Astrocyte of the spinal cord (primary cell): ENCODE results near the gene ZNF253.
"Not testable (repeated sequence)": the region's sequence is repeated elsewhere in the genome, so short reads cannot be mapped to it uniquely, and the experiment has no call there.

Experiments used
- DNase-seq: peaks from one replicate; pipeline ENCODE4 v3.0.0; 2011; ENCODE audit warnings: low read depth, low spot score
- H3K4me3 ChIP-seq: 2 replicates; pipeline ENCODE4 v1.5.1; 2011; ENCODE audit warnings: low read depth, mild to moderate bottlenecking, low read length, moderate library complexity
- CTCF ChIP-seq: IDR thresholded peaks from 2 replicates; pipeline ENCODE4 v1.5.1; 2012; ENCODE audit warnings: low read depth, mild to moderate bottlenecking, low read length, inconsistent platforms
- in situ Hi-C: cut with HindIII; loops from 2 replicates; pipeline ENCODE4 v1.10.0; 2017; ENCODE audit warnings: low sequenced_read_pairs

ZNF253 gene

GRCh38 chr19:19900139-19900728 lies 34.6 kb downstream of the ZNF253 start:
- no peak for TF ChIP-seq CTCF
- peak; percentile 79 for DNase-seq
- H3K4me3 ChIP-seq: peak overlapping the region; percentile 78
- in situ Hi-C loops: no loop called here

- in situ Hi-C loops: no loop called here
Observed at GRCh38 chr19:19900729-19901444, 35.2 kb downstream of the ZNF253 start, which contains the start of gene ZNF93. TSS of gene ZNF93 (plus strand) at chr19:19900946. CDS start at chr19:19901089, 143 bp downstream.

GRCh38 chr19:19907551-19907950 lies 41.9 kb downstream of the ZNF253 start:
- H3K4me3 ChIP-seq, DNase-seq, in situ Hi-C loops: not testable (repeated sequence)

More at GRCh38 chr19:19900729-19901444, 35.2 kb downstream of the ZNF253 start, which contains the start of gene ZNF93:
- peak; percentile 98 for DNase-seq
- no peak for TF ChIP-seq CTCF
- H3K4me3 ChIP-seq: peak within 1 kb of the TSS; percentile 78

GRCh38 chr19:19909654-19910053 lies 44.0 kb downstream of the ZNF253 start:
- no peak for DNase-seq
- no peak overlapping the region for H3K4me3 ChIP-seq
- in situ Hi-C loops: no loop called here
- no peak for TF ChIP-seq CTCF

GRCh38 chr19:19911150-19911549 lies 45.5 kb downstream of the ZNF253 start:
- DNase-seq: peak; percentile 7
- TF ChIP-seq CTCF: no peak
- no peak overlapping the region for H3K4me3 ChIP-seq
- in situ Hi-C loops: no loop called here

- in situ Hi-C loops: no loop called here
- DNase-seq: no peak
- H3K4me3 ChIP-seq: no peak overlapping the region
- TF ChIP-seq CTCF: no peak
Observed at GRCh38 chr19:19914596-19914995, 48.9 kb downstream of the ZNF253 start.

- H3K4me3 ChIP-seq, in situ Hi-C loops, DNase-seq: not testable (repeated sequence)
- TF ChIP-seq CTCF: peak; percentile 5
Observed at GRCh38 chr19:19930417-19930816, 64.7 kb downstream of the ZNF253 start.

- peak; percentile 3 for DNase-seq
- H3K4me3 ChIP-seq, in situ Hi-C loops: not testable (repeated sequence)
Observed at GRCh38 chr19:19933432-19934314, 68.0 kb downstream of the ZNF253 start.
